ENCODE measurements around the gene CROCC2.

Gene CROCC2

DNA sequence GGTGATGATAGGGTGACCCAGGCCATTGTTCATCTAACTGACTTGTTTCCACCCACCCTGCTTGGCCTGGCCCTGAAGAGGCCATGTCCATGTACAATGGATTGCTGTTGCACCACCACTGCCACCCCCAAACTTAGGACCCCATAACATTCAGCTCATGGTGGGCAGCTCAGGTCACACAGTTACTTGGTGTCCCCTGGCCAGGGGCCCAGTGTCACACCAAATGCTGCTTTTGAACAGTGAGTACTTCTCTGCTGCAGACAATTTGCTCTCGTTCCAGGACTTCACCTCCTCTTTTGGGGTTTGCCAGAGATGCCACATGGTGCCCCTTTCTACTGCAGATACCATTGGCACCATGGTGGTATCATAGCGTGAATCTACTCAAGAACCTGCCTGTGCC lies 21.9 kb upstream of the CROCC2 start:
- no peak overlapping the region for H3K4me3 ChIP-seq (replicated peaks in 1 of 2; ENCODE audit: low read depth in 2 of 2, low read length in 2 of 2)
- TF ChIP-seq, protein P1, sequence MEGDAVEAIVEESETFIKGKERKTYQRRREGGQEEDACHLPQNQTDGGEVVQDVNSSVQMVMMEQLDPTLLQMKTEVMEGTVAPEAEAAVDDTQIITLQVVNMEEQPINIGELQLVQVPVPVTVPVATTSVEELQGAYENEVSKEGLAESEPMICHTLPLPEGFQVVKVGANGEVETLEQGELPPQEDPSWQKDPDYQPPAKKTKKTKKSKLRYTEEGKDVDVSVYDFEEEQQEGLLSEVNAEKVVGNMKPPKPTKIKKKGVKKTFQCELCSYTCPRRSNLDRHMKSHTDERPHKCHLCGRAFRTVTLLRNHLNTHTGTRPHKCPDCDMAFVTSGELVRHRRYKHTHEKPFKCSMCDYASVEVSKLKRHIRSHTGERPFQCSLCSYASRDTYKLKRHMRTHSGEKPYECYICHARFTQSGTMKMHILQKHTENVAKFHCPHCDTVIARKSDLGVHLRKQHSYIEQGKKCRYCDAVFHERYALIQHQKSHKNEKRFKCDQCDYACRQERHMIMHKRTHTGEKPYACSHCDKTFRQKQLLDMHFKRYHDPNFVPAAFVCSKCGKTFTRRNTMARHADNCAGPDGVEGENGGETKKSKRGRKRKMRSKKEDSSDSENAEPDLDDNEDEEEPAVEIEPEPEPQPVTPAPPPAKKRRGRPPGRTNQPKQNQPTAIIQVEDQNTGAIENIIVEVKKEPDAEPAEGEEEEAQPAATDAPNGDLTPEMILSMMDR (IDR thresholded peaks at IDR 0.05; ENCODE audit: low read depth, low read length) = no peak
- DNase-seq (ENCODE audit: low read depth in 2 of 2) = no peak

DNA sequence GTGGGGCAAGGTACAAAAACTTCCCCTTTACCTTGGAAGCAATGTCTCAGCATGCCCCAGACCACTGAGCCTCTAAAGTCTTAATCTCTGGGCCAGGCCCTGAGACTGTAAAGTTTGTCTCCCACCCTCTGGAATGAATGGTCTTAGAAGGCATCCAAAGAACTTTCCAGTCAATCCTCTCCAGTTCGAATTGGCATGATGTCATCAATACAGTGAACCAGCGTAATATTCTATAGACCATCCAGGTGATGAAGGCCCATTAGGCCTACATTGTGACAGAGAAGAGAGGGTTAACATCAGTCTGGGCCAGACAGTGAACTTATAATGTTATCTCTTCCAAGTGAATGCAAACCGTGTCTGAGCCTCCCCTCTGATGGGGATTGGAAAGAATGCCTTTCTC lies 21.4 kb upstream of the CROCC2 start:
- no peak overlapping the region for H3K4me3 ChIP-seq (replicated peaks in 1 of 2; ENCODE audit: low read depth in 2 of 2, low read length in 2 of 2)
- TF ChIP-seq, protein P1 (IDR thresholded peaks at IDR 0.05; ENCODE audit: low read depth, low read length) = no peak
- no peak for DNase-seq (ENCODE audit: low read depth in 2 of 2)

DNA sequence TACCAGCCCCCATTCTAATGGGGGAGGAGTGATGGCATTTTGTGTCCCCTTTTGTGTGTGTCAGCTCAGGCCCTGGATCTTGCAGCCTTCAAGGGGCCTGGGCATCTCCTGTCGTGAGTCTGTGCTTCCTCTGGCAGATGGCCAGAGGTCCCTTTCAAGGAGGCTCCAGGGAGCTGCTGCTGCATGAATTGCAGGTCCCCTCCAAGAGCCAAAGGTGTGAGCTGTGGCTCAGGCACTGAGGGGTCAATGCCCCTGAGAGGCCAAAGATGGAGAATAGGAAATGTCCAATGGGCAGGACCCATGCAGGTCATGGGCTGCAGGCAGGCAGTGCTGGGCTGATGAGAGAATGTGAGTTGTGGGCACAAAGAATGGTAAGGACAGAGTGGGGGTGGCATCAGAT lies 20.6 kb upstream of the CROCC2 start:
- H3K4me3 ChIP-seq (replicated peaks in 1 of 2; ENCODE audit: low read depth in 2 of 2, low read length in 2 of 2) = no peak overlapping the region
- TF ChIP-seq, protein P1 (IDR thresholded peaks at IDR 0.05; ENCODE audit: low read depth, low read length) = no peak
- no peak for DNase-seq (ENCODE audit: low read depth in 2 of 2)

DNA sequence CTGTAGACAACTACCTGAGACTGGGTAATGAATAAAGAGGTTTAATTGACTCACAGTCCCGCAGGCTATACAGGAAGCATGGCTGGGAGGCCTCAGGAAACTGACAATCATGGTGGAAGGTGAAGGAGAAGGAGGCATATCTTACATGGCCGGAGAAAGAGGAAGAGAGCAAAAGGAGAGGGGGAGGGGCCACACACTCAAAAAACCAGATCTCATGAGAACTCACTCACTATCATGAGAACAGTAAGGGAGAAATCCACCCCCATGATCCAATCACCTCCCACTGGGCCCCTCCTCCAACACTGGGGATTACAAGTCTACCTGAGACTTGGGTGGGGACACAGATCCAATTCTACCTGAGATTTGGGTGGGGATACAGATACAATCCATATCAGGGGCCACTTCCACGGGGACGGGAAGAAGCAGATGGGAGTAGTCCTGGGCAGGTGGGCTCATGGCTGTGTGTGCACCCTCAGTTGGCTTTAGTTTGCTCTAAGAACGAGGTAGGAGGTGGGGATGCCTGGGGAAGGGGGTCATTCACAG lies 20.0 kb upstream of the CROCC2 start:
- DNase-seq (ENCODE audit: low read depth in 2 of 2) = no peak
- TF ChIP-seq, protein P1 (IDR thresholded peaks at IDR 0.05; ENCODE audit: low read depth, low read length) = no peak
- H3K4me3 ChIP-seq (replicated peaks in 1 of 2; ENCODE audit: low read depth in 2 of 2, low read length in 2 of 2) = no peak overlapping the region

DNA sequence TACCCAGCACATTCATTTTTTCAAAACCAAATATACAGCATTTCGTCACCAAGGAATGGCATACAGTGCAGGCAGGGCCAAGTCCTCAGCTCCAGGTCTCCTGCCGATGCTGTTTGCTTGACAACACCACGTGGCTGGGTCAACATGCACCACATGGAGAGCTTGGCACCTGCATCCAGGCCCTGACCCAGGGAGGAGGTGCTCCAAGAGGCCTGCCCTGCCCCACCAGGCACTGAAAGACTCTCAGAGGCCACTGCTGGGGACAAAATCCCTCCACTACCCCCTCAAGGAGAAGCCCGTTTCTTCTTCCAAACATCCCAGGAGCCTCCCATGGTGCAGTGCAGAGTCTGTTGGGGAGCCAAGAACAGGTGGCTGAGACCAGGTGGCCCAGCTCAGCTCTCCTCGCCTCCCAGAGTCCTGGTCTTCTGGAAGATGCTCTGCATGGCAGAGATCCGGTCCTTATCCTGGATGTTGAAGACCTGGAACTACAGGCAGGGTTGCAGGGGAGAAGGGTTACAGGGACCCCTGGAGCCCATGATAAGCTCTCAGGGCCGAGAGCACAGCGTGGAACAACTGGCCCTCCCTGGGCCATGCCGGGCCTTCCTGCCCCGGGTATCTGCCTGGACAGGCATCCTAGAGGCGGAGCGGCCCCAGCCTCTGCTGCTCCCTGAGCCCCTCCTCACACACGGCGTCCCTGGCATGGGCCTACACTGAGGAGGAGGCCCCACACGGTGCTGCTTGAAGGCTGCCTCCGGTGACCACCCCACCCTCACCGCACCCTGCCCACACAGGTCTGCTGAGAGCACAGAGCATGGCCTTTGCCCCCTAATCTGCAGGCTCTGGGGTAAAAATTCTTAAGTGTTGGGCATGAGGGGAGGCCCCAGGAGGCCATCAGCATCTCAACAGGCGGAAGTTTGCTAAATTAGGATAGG lies 19.2 kb upstream of the CROCC2 start:
- TF ChIP-seq, protein P1 (IDR thresholded peaks at IDR 0.05; ENCODE audit: low read depth, low read length) = no peak
- DNase-seq (ENCODE audit: low read depth in 2 of 2) = no peak
- no peak overlapping the region for H3K4me3 ChIP-seq (replicated peaks in 1 of 2; ENCODE audit: low read depth in 2 of 2, low read length in 2 of 2)

DNA sequence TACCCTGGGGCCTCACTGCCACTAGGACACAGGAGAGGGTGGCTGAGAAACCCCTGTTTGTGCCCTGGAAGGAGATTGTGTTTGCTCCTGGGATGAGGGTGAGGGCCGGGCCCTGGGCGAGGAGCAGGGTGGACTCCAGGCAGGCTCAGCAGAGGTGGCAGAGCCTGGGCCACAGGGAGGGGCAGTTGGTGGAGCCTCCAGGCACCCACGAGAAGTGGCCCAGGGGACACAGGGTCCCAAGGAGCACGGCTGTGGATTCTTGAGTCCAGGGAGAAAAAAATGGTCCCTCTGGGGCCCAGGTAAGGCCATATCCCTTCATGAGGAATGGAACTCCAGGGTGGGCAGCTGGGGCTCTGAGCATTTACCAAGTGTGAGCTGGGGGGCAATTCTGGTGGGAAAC lies 18.5 kb upstream of the CROCC2 start:
- TF ChIP-seq, protein P1 (IDR thresholded peaks at IDR 0.05; ENCODE audit: low read depth, low read length) = no peak
- H3K4me3 ChIP-seq (replicated peaks in 1 of 2; ENCODE audit: low read depth in 2 of 2, low read length in 2 of 2) = no peak overlapping the region
- DNase-seq (ENCODE audit: low read depth in 2 of 2) = no peak

All from cardiac fibroblast (primary cell).